Measurements from ENCODE around the gene ATP4B.

Gene ATP4B

GRCh38 chr13:113642563-113642962 is 15.4 kb downstream of the ATP4B start:
- DNase-seq (ENCODE audit: low spot score) (no peak), FAIRE-seq (no peak)

- DNase-seq (ENCODE audit: low spot score) (no peak), FAIRE-seq (no peak)
These were observed 16.6 kb downstream of the ATP4B start for GRCh38 chr13:113641426-113641825.

GRCh38 chr13:113639616-113640262 is 18.3 kb downstream of the ATP4B start:
- DNase-seq (ENCODE audit: low spot score) (no peak), FAIRE-seq (no peak)

GRCh38 chr13:113638806-113639205 is 19.2 kb downstream of the ATP4B start:
- FAIRE-seq (no peak), DNase-seq (ENCODE audit: low spot score) (no peak)

- DNase-seq (ENCODE audit: low spot score) (no peak), FAIRE-seq (no peak)
These were observed 19.7 kb downstream of the ATP4B start for GRCh38 chr13:113638173-113638746.

- DNase-seq (ENCODE audit: low spot score) (no peak), FAIRE-seq (no peak)
These were observed 20.5 kb downstream of the ATP4B start for GRCh38 chr13:113637262-113638160.

- DNase-seq (ENCODE audit: low spot score) (no peak), FAIRE-seq (no peak)
These were observed 21.6 kb downstream of the ATP4B start for GRCh38 chr13:113636266-113636963.

- no peak for DNase-seq (ENCODE audit: low spot score)
- FAIRE-seq = peak; percentile 42
These were observed 22.3 kb downstream of the ATP4B start for GRCh38 chr13:113635709-113636108.

- DNase-seq (ENCODE audit: low spot score) (no peak), FAIRE-seq (no peak)
These were observed 23.0 kb downstream of the ATP4B start for GRCh38 chr13:113635048-113635420.

GRCh38 chr13:113634279-113635047 is 23.5 kb downstream of the ATP4B start:
- peak; percentile 88 for FAIRE-seq

GRCh38 chr13:113633485-113633873 is 24.5 kb downstream of the ATP4B start:
- FAIRE-seq (no peak), DNase-seq (ENCODE audit: low spot score) (no peak)

More at GRCh38 chr13:113634279-113635047, 23.5 kb downstream of the ATP4B start:
- no peak for DNase-seq (ENCODE audit: low spot score)

GRCh38 chr13:113632706-113633484 is 25.1 kb downstream of the ATP4B start:
- no peak for DNase-seq (ENCODE audit: low spot score)

GRCh38 chr13:113631341-113632095 is 26.5 kb downstream of the ATP4B start:
- FAIRE-seq (no peak), DNase-seq (ENCODE audit: low spot score) (no peak)

More at GRCh38 chr13:113632706-113633484, 25.1 kb downstream of the ATP4B start:
- FAIRE-seq = no peak

GRCh38 chr13:113630804-113631203 is 27.2 kb downstream of the ATP4B start:
- no peak for DNase-seq (ENCODE audit: low spot score)
- FAIRE-seq = no peak

GRCh38 chr13:113630296-113630695 is 27.7 kb downstream of the ATP4B start:
- peak; percentile 35 for FAIRE-seq
- DNase-seq (ENCODE audit: low spot score) = no peak

- no peak for DNase-seq (ENCODE audit: low spot score)
- no peak for FAIRE-seq
These were observed 28.1 kb downstream of the ATP4B start for GRCh38 chr13:113629866-113630265.

GRCh38 chr13:113628291-113629270 is 29.4 kb downstream of the ATP4B start:
- no peak for FAIRE-seq
- no peak for DNase-seq (ENCODE audit: low spot score)

GRCh38 chr13:113627136-113627535 is 30.9 kb downstream of the ATP4B start:
- FAIRE-seq = no peak
- DNase-seq (ENCODE audit: low spot score) = no peak

Measured in urothelium cell line (cell line).